Trophoblast cell (in vitro differentiated cells and primary cell): ENCODE data around the gene TECTA.

Source experiments
- DNase-seq, 2 donors: peaks; one replicate each; pipeline ENCODE4 v3.0.0-alpha.2; 2016
- H2AFZ ChIP-seq: 2 replicates; pipeline ENCODE4 v1.6.1; 2013; ENCODE audit warnings: low read length, moderate library complexity, mild to moderate bottlenecking; ENCODE audit not compliant: insufficient read depth, poor library complexity
- H2AK5ac ChIP-seq: 2 replicates; pipeline ENCODE4 v1.6.1; 2013; ENCODE audit warnings: mild to moderate bottlenecking, low read length
- H2BK120ac ChIP-seq: 2 replicates; pipeline ENCODE4 v1.6.1; 2013; ENCODE audit warnings: low read length, mild to moderate bottlenecking, moderate library complexity; ENCODE audit not compliant: insufficient read depth, poor library complexity
- H2BK12ac ChIP-seq: 2 replicates; pipeline ENCODE4 v1.6.1; 2013; ENCODE audit warnings: mild to moderate bottlenecking, low read length, moderate library complexity
- H2BK5ac ChIP-seq: 2 replicates; pipeline ENCODE4 v1.6.1; 2013; ENCODE audit warnings: low read length, low read depth, moderate library complexity, mild to moderate bottlenecking; ENCODE audit not compliant: poor library complexity
- H3K14ac ChIP-seq: 2 replicates; pipeline ENCODE4 v1.6.1; 2013; ENCODE audit warnings: mild to moderate bottlenecking, low read length
- H3K18ac ChIP-seq: 2 replicates; pipeline ENCODE4 v1.6.1; 2013; ENCODE audit warnings: mild to moderate bottlenecking, low read length
- H3K23ac ChIP-seq: 2 replicates; pipeline ENCODE4 v1.6.1; 2013; ENCODE audit warnings: low read length
- H3K27ac ChIP-seq: 2 replicates; pipeline ENCODE4 v1.5.1; 2013; ENCODE audit warnings: low read depth, mild to moderate bottlenecking, inconsistent platforms, low read length, moderate library complexity
- H3K27me3 ChIP-seq: 2 replicates; pipeline ENCODE4 v1.6.1; 2013; ENCODE audit warnings: inconsistent platforms, mild to moderate bottlenecking, low read length, moderate library complexity; ENCODE audit not compliant: insufficient read depth
- H3K36me3 ChIP-seq, 2 experiments: 1 replicate in 1 of 2; 2 replicates in 1 of 2; pipeline ENCODE4 v1.6.1; 2013; ENCODE audit warnings: low read length in 2 of 2, mild to moderate bottlenecking in 2 of 2, moderate library complexity in 1 of 2; ENCODE audit not compliant: insufficient read depth in 2 of 2, control insufficient read depth in 1 of 2
- H3K4ac ChIP-seq: 2 replicates; pipeline ENCODE4 v1.6.1; 2013; ENCODE audit warnings: low read depth, mild to moderate bottlenecking, low read length, moderate library complexity
- H3K4me1 ChIP-seq, 2 experiments: 1 replicate in 1 of 2; 2 replicates in 1 of 2; pipeline ENCODE4 v1.6.1; 2013; ENCODE audit warnings: low read length in 2 of 2, mild to moderate bottlenecking in 2 of 2, moderate library complexity in 1 of 2; ENCODE audit not compliant: insufficient read depth in 2 of 2, control insufficient read depth in 1 of 2
- H3K4me2 ChIP-seq: 2 replicates; pipeline ENCODE4 v1.6.1; 2013; ENCODE audit warnings: inconsistent platforms, mild to moderate bottlenecking, low read length, moderate library complexity
- H3K4me3 ChIP-seq: 2 replicates; pipeline ENCODE4 v1.5.1; 2013; ENCODE audit warnings: mild to moderate bottlenecking, low read depth, low read length, inconsistent platforms
- H3K79me1 ChIP-seq: one replicate; pipeline ENCODE4 v1.6.1; 2013; ENCODE audit warnings: low read length
- H3K79me2 ChIP-seq: 2 replicates; pipeline ENCODE4 v1.6.1; 2013; ENCODE audit warnings: low read length, mild to moderate bottlenecking; ENCODE audit not compliant: control insufficient read depth, insufficient read depth, poor library complexity
- H3K9ac ChIP-seq: 2 replicates; pipeline ENCODE4 v1.6.1; 2013; ENCODE audit warnings: mild to moderate bottlenecking, low read length
- H3K9me3 ChIP-seq: 2 replicates; pipeline ENCODE4 v1.6.1; 2013; ENCODE audit warnings: low read depth, mild to moderate bottlenecking, control low read depth, inconsistent platforms, low read length; ENCODE audit not compliant: insufficient read depth
- H4K12ac ChIP-seq: 2 replicates; pipeline ENCODE4 v1.6.1; 2013; ENCODE audit warnings: low read depth, mild to moderate bottlenecking, low read length, moderate library complexity
- H4K8ac ChIP-seq: 2 replicates; pipeline ENCODE4 v1.6.1; 2013; ENCODE audit warnings: low read depth, mild to moderate bottlenecking, low read length, moderate library complexity
- H4K91ac ChIP-seq: one replicate; pipeline ENCODE4 v1.6.1; 2013; ENCODE audit warnings: low read depth, mild to moderate bottlenecking, low read length, moderate library complexity
- WGBS: extraction: QIAGEN DNeasy Blood & Tissue Kit; methylation state at CpG from one replicate; pipeline ENCODE4 v1.1.7; 2013; ENCODE audit warnings: missing lambda C conversion rate; ENCODE audit not compliant: insufficient read length, insufficient coverage; ENCODE audit errors: extremely low coverage; 5-methylcytosine and 5-hydroxymethylcytosine counted together

The TECTA gene

GRCh38 chr11:121149116-121149515 lies 48.1 kb downstream of the TECTA start:
- Histone ChIP-seq H2BK120ac (no peak overlapping the region), H3K4me1 (no peaks in the 10 kb centered on the region), H3K4me3 (no peak overlapping the region), H3K79me1 (no peaks in the 10 kb centered on the region), H4K91ac (no peak overlapping the region), H3K4me2 (no peak overlapping the region), H3K4ac (no peak overlapping the region), H3K9ac (no peak overlapping the region), H3K9me3 (peaks cover 4% of the 10 kb centered on the region), H3K79me2 (no peaks in the 10 kb centered on the region), H3K14ac (no peak overlapping the region), H2AFZ (no peak overlapping the region), H4K8ac (no peak overlapping the region), H3K23ac (no peak overlapping the region), H3K18ac (no peak overlapping the region), H2BK12ac (no peak overlapping the region), H2AK5ac (no peak overlapping the region), H3K27me3 (no peaks in the 10 kb centered on the region), H2BK5ac (no peak overlapping the region), H3K27ac (no peak overlapping the region), H3K36me3 (no peaks in the 10 kb centered on the region), H4K12ac (no peak overlapping the region)
- DNase-seq = no peak
- no CpG with 5 or more reads among the region's 2 CpGs for WGBS

DNA sequence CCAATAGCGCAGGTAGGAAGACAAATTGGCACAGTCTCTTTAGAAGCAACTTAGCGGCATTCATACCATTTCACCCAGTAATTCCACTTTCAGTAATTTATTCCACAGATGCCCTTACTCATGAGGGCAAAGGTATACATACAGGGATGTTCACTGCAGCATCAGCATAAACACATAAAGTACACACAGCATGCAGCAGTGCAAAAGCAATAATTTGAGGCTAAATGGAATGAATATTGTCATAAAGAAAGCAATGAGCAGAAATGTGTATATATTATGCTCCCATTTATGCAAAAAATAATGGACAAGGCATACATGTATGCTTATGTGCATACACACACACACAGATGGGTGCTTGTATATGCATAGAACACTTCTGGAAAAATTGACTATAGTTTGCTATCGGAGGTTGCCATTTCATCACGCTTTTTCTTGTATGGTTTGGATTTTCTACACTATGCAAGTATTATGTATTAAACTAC lies 50.2 kb downstream of the TECTA start:
- no peaks in the 10 kb centered on the region for H3K79me1 ChIP-seq
- H3K36me3 ChIP-seq = no peaks in the 10 kb centered on the region
- H4K91ac ChIP-seq = no peak overlapping the region
- no peaks in the 10 kb centered on the region for H3K4me1 ChIP-seq
- no peak overlapping the region for H4K12ac ChIP-seq
- no peak overlapping the region for H2AFZ ChIP-seq
- no peaks in the 10 kb centered on the region for H3K79me2 ChIP-seq
- H2BK12ac ChIP-seq = no peak overlapping the region
- no peak overlapping the region for H3K14ac ChIP-seq
- H2BK120ac ChIP-seq = no peak overlapping the region
- H3K23ac ChIP-seq = no peak overlapping the region
- H3K9me3 ChIP-seq = peaks cover 3% of the 10 kb centered on the region
- H3K9ac ChIP-seq = no peak overlapping the region
- no peak overlapping the region for H3K27ac ChIP-seq
- H4K8ac ChIP-seq = no peak overlapping the region
- H3K4me2 ChIP-seq = no peak overlapping the region
- DNase-seq = no peak
- no peak overlapping the region for H2AK5ac ChIP-seq
- no peak overlapping the region for H3K4me3 ChIP-seq
- no peak overlapping the region for H3K18ac ChIP-seq
- no peak overlapping the region for H3K4ac ChIP-seq
- H2BK5ac ChIP-seq = no peak overlapping the region
- H3K27me3 ChIP-seq = no peaks in the 10 kb centered on the region
- no CpG with 5 or more reads among the region's 4 CpGs for WGBS

DNA sequence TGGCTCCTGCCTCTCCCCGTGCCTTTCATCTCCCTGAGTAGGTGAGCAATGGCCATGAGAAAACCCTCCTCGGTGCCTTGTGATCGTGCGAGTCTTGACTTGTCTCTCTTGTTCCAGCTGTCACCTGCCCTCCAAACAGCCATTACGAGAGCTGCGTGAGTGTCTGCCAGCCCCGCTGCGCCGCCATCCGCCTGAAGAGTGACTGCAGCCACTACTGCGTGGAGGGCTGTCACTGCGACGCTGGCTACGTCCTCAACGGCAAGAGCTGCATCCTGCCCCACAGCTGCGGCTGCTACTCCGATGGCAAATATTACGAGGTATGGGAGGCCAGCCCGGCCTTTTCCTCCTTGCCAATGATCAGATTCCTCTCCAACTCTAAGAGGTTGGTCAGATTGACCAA lies 51.7 kb downstream of the TECTA start:
- Histone ChIP-seq H3K79me2 (no peaks in the 10 kb centered on the region), H3K79me1 (no peaks in the 10 kb centered on the region), H3K4me3 (no peak overlapping the region), H3K36me3 (no peaks in the 10 kb centered on the region), H3K23ac (no peak overlapping the region), H3K14ac (no peak overlapping the region), H3K4me1 (no peaks in the 10 kb centered on the region), H2BK5ac (no peak overlapping the region), H4K8ac (no peak overlapping the region), H2BK12ac (no peak overlapping the region), H2BK120ac (no peak overlapping the region), H4K12ac (no peak overlapping the region), H3K4ac (no peak overlapping the region), H3K9ac (no peak overlapping the region), H4K91ac (no peak overlapping the region), H3K9me3 (peaks cover 3% of the 10 kb centered on the region), H2AFZ (no peak overlapping the region), H2AK5ac (no peak overlapping the region), H3K27me3 (no peaks in the 10 kb centered on the region), H3K18ac (no peak overlapping the region), H3K4me2 (no peak overlapping the region), H3K27ac (no peak overlapping the region)
- DNase-seq = peak in 1 of 2 donors; percentile 1
- WGBS = no CpG with 5 or more reads among the region's 19 CpGs

DNA sequence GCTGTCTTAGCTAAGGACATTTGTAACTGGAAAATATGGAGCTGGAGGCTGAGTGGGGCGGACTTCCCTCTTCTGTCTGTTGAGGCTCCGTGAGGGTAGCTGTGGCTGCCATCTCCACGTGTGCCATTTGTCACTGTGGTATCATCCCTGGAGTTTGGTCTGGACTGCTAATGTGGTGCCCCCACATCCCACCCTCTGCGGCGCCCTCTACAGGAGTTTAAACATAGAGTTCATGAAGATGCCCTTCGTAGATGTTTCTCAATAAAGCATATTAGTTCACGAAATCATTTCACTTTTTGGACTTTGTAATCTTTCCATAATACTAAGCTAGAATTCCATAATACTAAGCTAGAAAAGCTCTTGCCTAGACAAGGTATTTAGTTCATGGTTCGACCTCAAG lies 52.4 kb downstream of the TECTA start:
- Histone ChIP-seq H3K9ac (no peak overlapping the region), H2AFZ (no peak overlapping the region), H3K23ac (no peak overlapping the region), H3K4me2 (no peak overlapping the region), H4K12ac (no peak overlapping the region), H3K4ac (no peak overlapping the region), H3K4me1 (no peaks in the 10 kb centered on the region), H3K79me1 (no peaks in the 10 kb centered on the region), H3K14ac (no peak overlapping the region), H3K4me3 (no peak overlapping the region), H2BK5ac (no peak overlapping the region), H2AK5ac (no peak overlapping the region), H4K91ac (no peak overlapping the region), H3K79me2 (no peaks in the 10 kb centered on the region), H4K8ac (no peak overlapping the region), H3K27ac (no peak overlapping the region), H2BK12ac (no peak overlapping the region), H3K18ac (no peak overlapping the region), H3K36me3 (no peaks in the 10 kb centered on the region), H3K27me3 (no peaks in the 10 kb centered on the region), H3K9me3 (peaks cover 6% of the 10 kb centered on the region), H2BK120ac (no peak overlapping the region)
- DNase-seq = no peak
- WGBS = no CpG with 5 or more reads among the region's 8 CpGs
